Activated CD8-positive, alpha-beta memory T cell treated with anti-CD3 and anti-CD28 coated beads, Interleukin-2, amount 50 U/mL, for 24 hours (primary cell): Measurements from ENCODE around the gene ADGRV1.

Experiments used
- DNase-seq: peaks from one replicate; pipeline ENCODE4 v3.0.0-alpha.2; 2020; ENCODE audit errors: extremely low read depth

Gene ADGRV1

DNA sequence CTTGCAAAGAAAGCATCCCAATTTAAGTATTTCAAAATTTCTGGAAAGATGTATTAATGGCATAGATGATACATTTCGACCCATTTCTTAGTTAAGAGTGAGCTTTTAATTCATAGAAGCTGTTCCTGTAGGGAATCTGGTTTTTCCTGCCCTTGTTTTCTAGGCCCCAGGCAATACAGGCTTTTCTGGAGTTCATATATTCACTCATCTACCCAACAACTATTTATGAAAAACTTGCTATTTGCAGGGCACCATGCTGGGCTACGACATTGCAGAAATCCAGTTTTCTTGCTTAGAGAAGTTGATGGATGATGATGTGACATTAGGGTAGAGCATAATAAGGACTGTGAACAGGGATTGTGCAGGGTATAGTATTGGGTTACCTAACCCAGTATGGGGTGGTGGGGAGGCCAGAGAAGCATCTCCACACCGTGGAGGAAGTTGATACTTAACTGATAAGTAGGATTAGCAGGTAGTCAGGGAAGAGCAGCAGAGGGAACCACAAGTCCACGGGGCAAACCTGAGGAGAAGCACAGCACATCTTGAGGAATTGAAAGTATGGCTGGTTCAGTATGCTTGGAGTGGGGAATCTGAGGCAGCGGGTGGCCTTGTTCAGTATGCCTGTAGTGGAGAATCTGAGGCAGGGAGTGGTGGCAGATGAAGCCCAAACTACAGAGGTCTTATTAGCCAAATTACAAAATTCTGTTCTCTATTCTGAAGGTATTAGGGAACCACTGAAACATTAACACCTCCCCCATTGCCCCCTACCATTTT is 577.1 kb downstream of the ADGRV1 start:
- no peak for DNase-seq

DNA sequence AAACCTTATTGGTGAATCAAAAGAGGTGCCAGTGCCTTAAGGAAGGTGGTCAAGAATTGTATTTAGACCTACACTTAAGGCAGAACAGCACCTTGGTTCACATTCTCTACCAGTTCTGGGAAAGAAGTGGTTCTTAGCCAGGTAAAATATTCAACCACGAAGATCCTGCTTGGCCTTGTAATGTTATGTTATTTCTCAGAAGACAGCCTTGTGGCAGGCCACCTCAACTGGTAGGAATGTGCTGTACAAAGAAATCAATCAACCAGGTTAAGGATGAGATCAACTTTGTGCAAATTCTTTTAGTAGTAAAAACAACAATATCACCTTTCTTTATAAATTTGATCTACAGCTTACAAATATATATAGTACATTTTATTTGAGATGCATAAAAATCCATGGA is 577.7 kb downstream of the ADGRV1 start:
- no peak for DNase-seq

DNA sequence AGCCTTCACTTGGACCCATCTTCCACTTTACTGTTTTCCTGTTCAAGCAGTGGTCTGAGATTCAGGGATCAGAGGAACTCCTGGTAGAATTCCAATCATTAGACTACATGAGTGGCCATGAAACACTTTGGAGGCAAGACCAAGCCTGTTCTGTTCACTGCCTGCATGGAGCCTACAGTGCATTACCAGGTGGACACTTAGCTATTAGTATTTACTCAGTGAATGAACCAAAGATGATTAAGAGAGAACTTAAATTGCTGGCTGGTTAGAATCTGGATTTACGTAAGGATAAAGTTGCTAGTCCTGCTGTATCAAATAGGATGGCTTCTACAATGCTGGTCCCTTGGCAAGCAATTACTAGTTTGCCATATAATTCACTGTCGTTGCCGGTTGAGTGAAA is 579.0 kb downstream of the ADGRV1 start:
- no peak for DNase-seq

- DNase-seq: no peak
Observed at GRCh38 chr5:91139572-91140200, 581.1 kb downstream of the ADGRV1 start.

GRCh38 chr5:91140657-91141056 is 582.1 kb downstream of the ADGRV1 start:
- DNase-seq: no peak

GRCh38 chr5:91141642-91142041 is 583.0 kb downstream of the ADGRV1 start:
- DNase-seq: no peak

DNA sequence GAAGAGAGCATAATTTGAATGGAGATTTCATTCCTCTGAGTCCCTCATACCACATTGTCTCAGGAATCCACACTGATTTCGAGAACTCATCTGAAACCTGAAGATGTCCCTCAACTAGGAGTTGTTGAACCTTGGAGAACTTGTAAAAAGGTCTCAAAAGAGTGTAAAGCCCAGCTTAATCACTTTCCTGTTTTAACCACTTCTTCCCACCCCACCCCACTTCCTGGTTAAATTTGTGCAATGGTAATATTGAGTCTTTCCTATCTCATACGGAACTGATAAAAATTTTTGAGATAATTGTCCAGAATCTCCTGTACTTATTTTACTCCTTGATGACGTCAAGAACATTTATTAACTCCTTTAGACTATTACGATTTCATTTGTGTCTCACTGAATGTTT is 583.8 kb downstream of the ADGRV1 start:
- no peak for DNase-seq

GRCh38 chr5:91142819-91143218 is 584.2 kb downstream of the ADGRV1 start:
- DNase-seq: no peak

- no peak for DNase-seq
Observed at GRCh38 chr5:91143840-91144239, 585.2 kb downstream of the ADGRV1 start.

DNA sequence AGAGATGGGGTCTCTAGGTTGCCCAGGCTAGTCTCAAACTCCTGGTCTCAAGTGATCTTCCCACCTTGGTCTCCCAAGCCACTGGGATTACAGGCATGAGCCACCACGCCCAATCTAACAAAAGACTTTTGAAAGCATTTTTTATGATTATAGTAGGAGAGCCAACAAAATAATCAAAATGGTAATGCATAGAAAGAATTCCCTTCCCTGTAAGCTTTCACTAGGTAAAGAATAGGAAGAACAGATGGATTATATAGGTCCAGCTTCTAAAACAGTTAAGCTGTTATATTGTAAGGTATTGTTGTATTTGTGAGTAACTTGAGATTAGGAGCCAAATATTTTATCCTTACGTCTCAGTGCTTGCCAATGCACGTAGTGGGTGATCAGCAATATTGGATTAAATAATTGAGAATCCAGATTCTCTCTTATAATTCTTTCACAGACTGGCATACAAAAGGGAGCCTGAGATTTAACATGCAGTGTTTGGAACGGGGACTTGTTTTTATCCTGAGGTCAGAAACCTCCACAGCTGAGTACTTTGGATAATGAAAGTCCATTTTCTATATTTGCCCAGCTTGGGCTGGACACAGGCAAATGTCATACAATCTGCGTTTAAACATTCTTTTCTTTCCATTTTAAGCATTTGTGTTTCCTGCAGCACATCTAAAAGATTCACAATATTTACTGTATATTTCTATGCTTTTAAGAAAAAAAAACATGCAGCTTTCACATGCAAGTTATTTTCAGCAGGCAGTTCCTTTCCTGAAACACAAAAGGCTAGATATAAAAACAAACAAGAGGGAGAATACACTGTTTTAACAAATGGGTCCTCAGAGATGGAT is 586.1 kb downstream of the ADGRV1 start:
- no peak for DNase-seq

DNA sequence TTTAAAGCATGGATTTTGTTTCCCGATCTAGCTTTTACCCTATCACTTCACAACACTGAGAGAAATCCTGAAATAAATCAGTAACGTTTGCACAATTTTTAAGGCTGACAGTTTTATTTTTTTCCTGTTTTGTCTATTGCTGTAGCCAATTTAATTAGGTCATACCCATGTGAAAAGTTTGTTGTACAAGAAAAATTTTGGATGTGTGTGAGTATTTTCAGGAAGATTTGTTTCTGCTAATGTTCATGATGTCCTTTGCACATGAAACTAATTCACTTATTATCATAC is 586.7 kb downstream of the ADGRV1 start:
- no peak for DNase-seq

DNA sequence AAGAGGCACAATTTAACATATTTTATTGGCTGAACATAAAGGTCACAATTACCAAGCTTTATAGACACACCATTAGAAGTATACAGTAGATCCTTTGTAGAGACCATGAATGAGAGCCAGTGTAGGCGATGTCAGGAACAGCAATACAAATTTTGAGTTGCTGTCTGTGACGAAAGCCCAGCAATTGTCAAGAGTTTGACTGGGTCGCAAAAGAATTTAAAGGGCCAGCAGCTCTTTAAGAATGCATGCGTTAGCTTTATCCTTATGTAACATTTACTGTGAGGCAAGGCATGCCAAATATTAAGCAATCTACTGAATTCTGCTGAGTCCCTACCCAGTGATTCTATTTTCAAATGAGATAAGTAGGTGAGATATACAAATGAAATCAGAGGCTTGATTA is 587.6 kb downstream of the ADGRV1 start:
- DNase-seq: no peak

DNA sequence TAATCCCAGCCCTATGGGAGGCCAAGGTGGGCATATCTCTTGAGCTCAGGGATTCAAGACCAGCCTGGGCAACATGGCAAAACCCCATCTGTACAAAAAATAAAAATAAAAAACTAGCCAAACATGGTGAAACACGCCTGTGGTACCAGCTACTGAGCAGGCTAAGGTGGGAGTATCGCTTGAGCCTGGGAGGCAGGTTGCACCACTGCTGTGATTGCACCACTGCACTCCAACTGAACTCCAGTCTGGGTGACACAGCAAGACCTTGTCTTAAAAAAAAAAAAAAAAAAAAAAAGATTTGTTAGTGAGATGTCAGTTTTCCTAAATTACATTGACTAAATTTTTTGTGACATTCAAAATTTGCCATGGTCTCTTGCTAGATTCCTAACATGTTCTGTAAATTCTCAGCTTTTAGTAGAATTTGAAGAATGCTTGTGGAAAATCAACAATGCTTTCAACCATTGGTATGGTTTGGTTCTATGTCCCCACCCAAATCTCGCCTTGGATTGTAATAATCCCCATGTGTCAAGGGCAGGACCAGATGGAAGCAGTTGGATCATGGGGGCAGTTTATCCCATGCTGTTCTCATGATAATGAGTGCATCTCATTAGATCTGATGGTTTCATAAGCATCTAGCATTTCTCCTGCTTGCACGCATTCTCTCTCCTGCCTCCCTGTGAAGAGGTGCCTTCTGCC is 588.5 kb downstream of the ADGRV1 start:
- no peak for DNase-seq

DNA sequence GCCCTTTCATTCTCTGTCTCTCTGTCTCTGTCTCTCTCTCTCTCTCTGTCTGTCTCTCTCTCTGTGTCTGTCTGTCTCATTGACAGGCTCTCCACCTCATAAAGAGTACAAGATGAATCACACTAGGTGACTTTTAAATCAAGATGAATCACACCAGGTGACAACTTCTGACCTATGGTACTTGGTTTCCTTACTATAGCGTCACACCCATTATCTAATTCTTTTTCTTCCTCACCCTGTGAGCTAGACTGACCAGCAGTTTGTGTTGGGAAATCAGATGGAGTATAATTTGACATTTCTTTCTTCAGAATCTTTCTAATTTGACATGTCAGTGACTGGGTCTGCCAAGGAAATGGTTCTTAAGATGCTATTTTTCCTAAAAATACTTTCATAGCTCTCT is 591.6 kb downstream of the ADGRV1 start:
- no peak for DNase-seq

DNA sequence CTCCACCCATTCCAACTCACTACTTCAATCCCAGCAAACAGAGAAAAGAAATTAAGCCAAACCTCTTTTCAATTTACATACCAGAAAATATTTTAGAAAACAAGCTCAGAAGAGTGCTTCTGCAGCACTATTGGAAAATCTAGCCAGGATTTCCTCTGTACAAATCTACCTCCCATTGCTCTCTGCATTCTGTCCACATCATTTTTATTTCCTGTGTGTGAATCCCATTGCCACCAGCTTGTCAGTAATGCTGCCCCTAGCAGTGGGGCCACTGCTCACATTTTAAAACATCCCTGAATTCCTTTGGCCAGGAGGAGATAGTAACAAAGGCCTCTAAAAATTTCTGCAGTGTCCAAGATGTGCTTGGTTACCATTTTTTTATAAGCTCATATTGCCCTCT is 592.0 kb downstream of the ADGRV1 start:
- no peak for DNase-seq

GRCh38 chr5:91151947-91152346 is 593.4 kb downstream of the ADGRV1 start:
- DNase-seq: no peak

DNA sequence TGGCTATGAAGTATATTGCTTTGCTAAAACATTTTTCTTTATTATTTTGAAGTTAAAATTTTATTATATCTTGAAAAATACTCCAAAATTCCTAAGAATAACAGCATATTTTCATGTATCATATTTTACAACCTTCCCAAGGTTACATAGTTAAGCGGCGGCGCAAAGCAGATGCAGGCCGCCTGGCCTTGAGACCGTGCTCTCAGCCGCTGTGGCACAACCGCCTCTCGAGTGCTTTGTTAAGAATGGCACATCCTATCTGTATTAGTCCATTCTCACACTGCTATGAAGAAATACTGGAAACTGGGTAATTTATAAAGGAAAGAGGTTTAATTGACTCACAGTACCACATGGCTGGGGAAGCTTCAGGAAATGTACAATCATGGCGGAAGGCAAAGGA is 595.7 kb downstream of the ADGRV1 start:
- no peak for DNase-seq

DNA sequence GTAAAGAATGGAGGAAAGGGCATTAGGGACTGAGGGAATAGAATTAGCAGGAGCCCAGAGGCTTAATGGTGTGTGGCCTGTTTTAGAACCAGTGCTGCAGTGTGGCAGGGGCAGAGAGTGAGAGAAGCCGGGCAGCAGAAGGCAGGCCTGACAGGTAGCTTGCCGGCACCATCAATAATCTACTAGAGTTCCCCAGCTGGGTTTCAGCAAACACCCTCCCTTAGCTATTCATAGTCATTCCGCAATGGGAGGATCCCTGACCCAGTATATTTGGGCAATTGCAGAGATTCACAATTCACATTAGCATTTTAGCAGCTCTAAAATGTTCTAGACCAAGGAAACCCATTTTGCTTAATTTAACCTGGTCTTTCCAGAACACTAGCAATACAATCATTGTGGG is 596.7 kb downstream of the ADGRV1 start:
- DNase-seq: no peak

- DNase-seq: no peak
Observed at GRCh38 chr5:91156242-91156641, 597.6 kb downstream of the ADGRV1 start.

DNA sequence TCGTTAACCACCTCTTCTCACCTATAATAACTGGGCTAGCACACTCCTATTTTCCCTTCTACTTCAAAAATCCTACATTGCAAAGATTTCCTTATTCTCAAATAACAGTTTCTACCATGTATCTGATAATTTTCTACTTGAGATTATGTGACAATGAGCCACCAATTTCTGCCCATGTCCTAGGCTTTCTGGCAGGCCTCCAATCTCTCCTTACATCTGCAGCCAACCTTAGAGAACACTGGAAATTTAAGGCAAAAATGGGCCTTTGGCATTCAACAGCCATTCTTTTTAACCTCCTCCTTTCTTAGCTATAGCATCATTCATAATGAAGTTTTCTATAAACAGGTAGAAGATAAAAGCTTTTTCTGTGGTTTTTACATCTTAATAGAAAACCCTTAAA is 599.4 kb downstream of the ADGRV1 start:
- DNase-seq: no peak

DNA sequence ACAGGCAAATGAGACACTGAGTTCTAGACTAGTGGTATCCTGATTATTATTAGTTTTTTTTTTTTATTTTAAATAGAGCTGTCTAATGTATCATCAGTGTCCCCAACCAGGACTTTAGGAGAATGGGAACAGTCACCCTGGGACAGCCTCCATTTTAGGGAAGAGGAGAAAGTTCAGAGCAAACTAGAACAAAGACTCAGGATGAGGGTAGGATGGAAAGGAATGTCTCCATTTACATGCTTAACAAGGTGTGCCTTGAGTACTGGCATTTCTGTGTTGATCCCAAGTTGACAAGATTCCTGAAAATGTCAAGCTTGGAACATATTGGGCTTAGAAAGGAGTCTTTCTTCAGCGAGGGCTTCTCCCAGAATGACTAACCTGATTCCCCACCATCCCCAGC is 601.0 kb downstream of the ADGRV1 start:
- DNase-seq: no peak

DNA sequence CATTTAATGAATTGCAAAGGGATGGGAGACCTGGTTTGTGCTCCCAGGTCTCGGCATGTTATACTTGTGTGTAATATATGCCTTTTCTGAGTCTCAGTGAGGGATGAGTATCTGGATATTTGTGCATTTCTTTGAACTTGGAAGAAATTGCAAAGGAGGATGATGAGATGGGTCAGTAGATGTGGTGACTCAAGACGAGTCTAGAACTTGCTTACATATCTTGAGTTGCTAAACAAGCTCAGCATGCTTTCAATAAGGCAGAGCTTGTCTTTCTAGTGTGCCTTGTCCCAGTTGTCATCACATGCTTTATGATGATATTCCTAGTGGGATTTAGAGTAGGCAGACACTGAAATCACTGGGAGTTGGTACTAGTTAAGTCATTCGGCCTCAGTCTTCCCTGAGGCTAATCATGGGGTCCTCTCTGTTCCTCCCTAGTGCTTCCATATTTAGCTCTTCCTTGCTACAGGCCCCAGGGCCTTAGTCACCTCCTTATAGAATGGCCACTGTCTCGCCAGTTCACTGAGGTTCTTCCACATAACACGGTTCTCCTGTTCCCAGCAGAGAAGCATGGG is 602.2 kb downstream of the ADGRV1 start:
- DNase-seq: no peak
